ENCODE data around the gene GNAQ. TPM values are rescaled to one million over a fixed set of nuclear protein-coding genes. Genes with fewer than 3 reads are reported as not detected.

The GNAQ gene
- total RNA-seq, 1 experiment from 2014 or later, result 48.6 TPM

GRCh38 chr9:77789891-77790290, 241.7 kb downstream of the GNAQ start:
- H3K36me3 Mint-ChIP-seq (ENCODE audit: insufficient read depth in 1 of 3, low read depth in 3 of 3), result peaks cover 0 to 6% (median 3%) of the 10 kb centered on the region in 3 experiments; a peak in 2 of 7 replicates
- no peak overlapping the region for H4K5ac ChIP-seq (ENCODE audit: insufficient read length, low read depth, low read length)
- no peaks in the 10 kb centered on the region for H4K20me1 ChIP-seq (ENCODE audit: control insufficient read depth, insufficient read depth, insufficient read length)
- no peak for DNase-seq
- WGBS (ENCODE audit: extremely low coverage, insufficient read length, low lambda C conversion rate), result no CpG with 5 or more reads among the region's 5 CpGs
- no peak overlapping the region for H3K23ac ChIP-seq (ENCODE audit: insufficient read length, low read depth, low read length)
- H3K27ac Mint-ChIP-seq, result no peak overlapping the region
- H3K56ac ChIP-seq (ENCODE audit: insufficient read length, low read depth, low read length), result no peak overlapping the region
- no peak overlapping the region for H2BK20ac ChIP-seq (ENCODE audit: low read depth, low read length, poor library complexity, severe bottlenecking)
- no peaks in the 10 kb centered on the region; a peak in 1 of 5 replicates for H3K9me3 Mint-ChIP-seq
- no peak overlapping the region for H2BK15ac ChIP-seq (ENCODE audit: low read depth, low read length)
- no peaks in the 10 kb centered on the region for H3K9me3 ChIP-seq (ENCODE audit: control insufficient read depth, low read depth, low read length)
- no peak overlapping the region for H2BK5ac ChIP-seq (ENCODE audit: insufficient read length, low read length)
- peaks cover 3% of the 10 kb centered on the region for H3K4me1 ChIP-seq (ENCODE audit: insufficient read depth, low read length)
- no peak overlapping the region for H3K14ac ChIP-seq (ENCODE audit: insufficient read depth, low read length)
- H4K8ac ChIP-seq (replicated peaks; ENCODE audit: insufficient read length, low read depth, low read length), result no peak overlapping the region
- H3K79me1 ChIP-seq (ENCODE audit: insufficient read depth, low read depth, low read length, poor library complexity, severe bottlenecking), result no peaks in the 10 kb centered on the region
- no peak overlapping the region for H3K18ac ChIP-seq (ENCODE audit: insufficient read length, low read depth, low read length)
- H2BK120ac ChIP-seq (ENCODE audit: low read depth, low read length, poor library complexity, severe bottlenecking), result no peak overlapping the region
- H3K4ac ChIP-seq (ENCODE audit: low read depth, low read length), result no peak overlapping the region
- no peak overlapping the region for H3K4me2 ChIP-seq (ENCODE audit: insufficient read depth, insufficient read length, low read length)
- TF ChIP-seq CTCF (conservative IDR thresholded peaks at IDR 0.05), result no peak
- no peak overlapping the region for H3K9ac ChIP-seq (ENCODE audit: extremely low read depth, insufficient read length, low read length)
- H3K27me3 Mint-ChIP-seq (ENCODE audit: low read depth), result no peaks in the 10 kb centered on the region
- no peaks in the 10 kb centered on the region for H3K79me2 ChIP-seq (ENCODE audit: insufficient read depth, low read length)
- no peak overlapping the region for H2AFZ ChIP-seq (ENCODE audit: low read length)
- H2BK12ac ChIP-seq (ENCODE audit: insufficient read length, low read depth, low read length), result no peak overlapping the region
- no peak overlapping the region for H3K4me3 Mint-ChIP-seq
- no peak overlapping the region for H3K27ac ChIP-seq (ENCODE audit: insufficient read length, low read depth, low read length)
- H3K23me2 ChIP-seq (ENCODE audit: insufficient read length, low read depth, low read length, poor library complexity, severe bottlenecking), result no peaks in the 10 kb centered on the region
- no peak overlapping the region for H3T11ph ChIP-seq (ENCODE audit: low read length)
- H2AK5ac ChIP-seq (ENCODE audit: insufficient read length, low read length), result no peak overlapping the region
- peaks cover 13 to 15% of the 10 kb centered on the region in 2 experiments for H3K4me1 Mint-ChIP-seq
- no peak overlapping the region for H4K91ac ChIP-seq (ENCODE audit: insufficient read length, low read depth, low read length)
- no peaks in the 10 kb centered on the region for H3K27me3 ChIP-seq (ENCODE audit: insufficient read depth, low read length)
